Activated naive CD8-positive, alpha-beta T cell treated with anti-CD3 and anti-CD28 coated beads for 36 hours (primary cell): ENCODE measurements around the gene TMEM132A. TPM values are rescaled to one million over a fixed set of nuclear protein-coding genes. Genes with fewer than 3 reads are reported as not detected.

ENCODE experiments used
- DNase-seq: peaks from one replicate; pipeline ENCODE4 v3.0.0; 2021
- H3K27ac Mint-ChIP-seq: one replicate; pipeline ENCODE4 v1.8.0; 2022; ENCODE audit warnings: mild to moderate bottlenecking, moderate library complexity, mixed read lengths
- H3K27me3 Mint-ChIP-seq: one replicate; pipeline ENCODE4 v1.8.0; 2022; ENCODE audit warnings: mild to moderate bottlenecking, mixed read lengths
- H3K36me3 Mint-ChIP-seq: one replicate; pipeline ENCODE4 v1.8.0; 2021; ENCODE audit warnings: mild to moderate bottlenecking, mixed read lengths
- H3K4me1 Mint-ChIP-seq: one replicate; pipeline ENCODE4 v1.8.0; 2021; ENCODE audit warnings: mixed read lengths
- H3K4me3 Mint-ChIP-seq: one replicate; pipeline ENCODE4 v1.8.0; 2022; ENCODE audit warnings: mild to moderate bottlenecking, moderate library complexity, mixed read lengths
- H3K9me3 Mint-ChIP-seq: one replicate; pipeline ENCODE4 v1.8.0; 2022; ENCODE audit warnings: mixed read lengths
- total RNA-seq, 2 experiments: library from RNA; stranded (reverse); gene quantifications; one replicate each; pipeline ENCODE4 v1.2.3, GENCODE V29; 2021

The TMEM132A gene
- total RNA-seq, 2 experiments from 2014 or later = 1.3 to 1.4 TPM

GRCh38 chr11:60948250-60948649 lies 24.0 kb downstream of the TMEM132A start:
- H3K9me3 Mint-ChIP-seq = no peaks in the 10 kb centered on the region
- no peak overlapping the region for H3K4me3 Mint-ChIP-seq
- H3K36me3 Mint-ChIP-seq = no peaks in the 10 kb centered on the region

GRCh38 chr11:60950024-60950423 lies 25.8 kb downstream of the TMEM132A start:
- Mint-ChIP-seq H3K4me3 (peak overlapping the region; percentile 57), H3K27ac (no peak overlapping the region), H3K36me3 (no peaks in the 10 kb centered on the region), H3K27me3 (no peaks in the 10 kb centered on the region), H3K4me1 (peaks cover 25% of the 10 kb centered on the region), H3K9me3 (no peaks in the 10 kb centered on the region)
- no peak for DNase-seq

More at GRCh38 chr11:60948250-60948649, 24.0 kb downstream of the TMEM132A start:
- Mint-ChIP-seq H3K4me1 (peaks cover 25% of the 10 kb centered on the region), H3K27me3 (no peaks in the 10 kb centered on the region), H3K27ac (no peak overlapping the region)
- no peak for DNase-seq

GRCh38 chr11:60950933-60951605 lies 26.8 kb downstream of the TMEM132A start:
- Mint-ChIP-seq H3K27me3 (no peaks in the 10 kb centered on the region), H3K4me3 (peak overlapping the region; percentile 83), H3K4me1 (peaks cover 23% of the 10 kb centered on the region), H3K9me3 (no peaks in the 10 kb centered on the region), H3K27ac (no peak overlapping the region), H3K36me3 (no peaks in the 10 kb centered on the region)
- DNase-seq = peak; percentile 59

- H3K9me3 Mint-ChIP-seq = no peaks in the 10 kb centered on the region
- peak overlapping the region; percentile 85 for H3K27ac Mint-ChIP-seq
- peaks cover 23% of the 10 kb centered on the region for H3K4me1 Mint-ChIP-seq
- no peaks in the 10 kb centered on the region for H3K36me3 Mint-ChIP-seq
- no peaks in the 10 kb centered on the region for H3K27me3 Mint-ChIP-seq
- peak overlapping the region; percentile 83 for H3K4me3 Mint-ChIP-seq
- DNase-seq = no peak
Observed at GRCh38 chr11:60951606-60951903, 27.3 kb downstream of the TMEM132A start.

- H3K36me3 Mint-ChIP-seq = no peaks in the 10 kb centered on the region
- H3K9me3 Mint-ChIP-seq = no peaks in the 10 kb centered on the region
- peaks cover 23% of the 10 kb centered on the region for H3K4me1 Mint-ChIP-seq
- no peaks in the 10 kb centered on the region for H3K27me3 Mint-ChIP-seq
- DNase-seq = peak; percentile 38
- H3K4me3 Mint-ChIP-seq = peak within 1 kb of the TSS; percentile 83
- H3K27ac Mint-ChIP-seq = peak within 1 kb of the TSS; percentile 85
Observed at GRCh38 chr11:60951904-60952741, 27.9 kb downstream of the TMEM132A start, which contains the start of gene SLC15A3. Gene SLC15A3 (minus strand): TSS chr11:60952176. CDS start chr11:60951551, 625 bp downstream.

GRCh38 chr11:60952742-60953170 lies 28.5 kb downstream of the TMEM132A start:
- Mint-ChIP-seq H3K27ac (no peak overlapping the region), H3K27me3 (no peaks in the 10 kb centered on the region), H3K4me3 (peak overlapping the region; percentile 83), H3K36me3 (no peaks in the 10 kb centered on the region), H3K9me3 (no peaks in the 10 kb centered on the region), H3K4me1 (peaks cover 23% of the 10 kb centered on the region)
- no peak for DNase-seq

GRCh38 chr11:60953781-60954180 lies 29.5 kb downstream of the TMEM132A start:
- no peaks in the 10 kb centered on the region for H3K9me3 Mint-ChIP-seq
- DNase-seq = no peak
- H3K27me3 Mint-ChIP-seq = no peaks in the 10 kb centered on the region
- H3K4me1 Mint-ChIP-seq = peaks cover 19% of the 10 kb centered on the region
- no peak overlapping the region for H3K27ac Mint-ChIP-seq
- H3K4me3 Mint-ChIP-seq = no peak overlapping the region
- H3K36me3 Mint-ChIP-seq = no peaks in the 10 kb centered on the region

- Mint-ChIP-seq H3K4me1 (peaks cover 18% of the 10 kb centered on the region), H3K27ac (no peak overlapping the region), H3K9me3 (no peaks in the 10 kb centered on the region), H3K27me3 (no peaks in the 10 kb centered on the region), H3K4me3 (no peak overlapping the region), H3K36me3 (no peaks in the 10 kb centered on the region)
- DNase-seq = no peak
Observed at GRCh38 chr11:60954421-60954820, 30.2 kb downstream of the TMEM132A start.

GRCh38 chr11:60955571-60955970 lies 31.3 kb downstream of the TMEM132A start:
- Mint-ChIP-seq H3K9me3 (no peaks in the 10 kb centered on the region), H3K27ac (no peak overlapping the region)
- no peak for DNase-seq

GRCh38 chr11:60957188-60957587 lies 32.9 kb downstream of the TMEM132A start:
- Mint-ChIP-seq H3K4me1 (peaks cover 7% of the 10 kb centered on the region), H3K4me3 (no peak overlapping the region), H3K9me3 (no peaks in the 10 kb centered on the region), H3K36me3 (no peaks in the 10 kb centered on the region), H3K27me3 (peaks cover 6% of the 10 kb centered on the region), H3K27ac (no peak overlapping the region)
- no peak for DNase-seq

More at GRCh38 chr11:60955571-60955970, 31.3 kb downstream of the TMEM132A start:
- Mint-ChIP-seq H3K27me3 (no peaks in the 10 kb centered on the region), H3K4me1 (peaks cover 14% of the 10 kb centered on the region), H3K4me3 (no peak overlapping the region), H3K36me3 (no peaks in the 10 kb centered on the region)

- Mint-ChIP-seq H3K9me3 (no peaks in the 10 kb centered on the region), H3K36me3 (no peaks in the 10 kb centered on the region), H3K4me1 (no peaks in the 10 kb centered on the region), H3K27ac (no peak overlapping the region), H3K27me3 (peaks cover 6% of the 10 kb centered on the region), H3K4me3 (no peak overlapping the region)
- no peak for DNase-seq
Observed at GRCh38 chr11:60959431-60959830, 35.2 kb downstream of the TMEM132A start.

- Mint-ChIP-seq H3K36me3 (no peaks in the 10 kb centered on the region), H3K4me3 (no peak overlapping the region), H3K4me1 (no peaks in the 10 kb centered on the region), H3K27me3 (peaks cover 6% of the 10 kb centered on the region), H3K27ac (no peak overlapping the region), H3K9me3 (no peaks in the 10 kb centered on the region)
- DNase-seq = no peak
Observed at GRCh38 chr11:60960405-60960804, 36.1 kb downstream of the TMEM132A start.

- no peak for DNase-seq
- H3K4me3 Mint-ChIP-seq = no peak overlapping the region
- peaks cover 4% of the 10 kb centered on the region for H3K36me3 Mint-ChIP-seq
- H3K27ac Mint-ChIP-seq = no peak overlapping the region
- H3K27me3 Mint-ChIP-seq = peaks cover 9% of the 10 kb centered on the region
- peaks cover 8% of the 10 kb centered on the region for H3K9me3 Mint-ChIP-seq
- no peaks in the 10 kb centered on the region for H3K4me1 Mint-ChIP-seq
Observed at GRCh38 chr11:60964801-60965200, 40.5 kb downstream of the TMEM132A start.

- no peak overlapping the region for H3K27ac Mint-ChIP-seq
- H3K36me3 Mint-ChIP-seq = peaks cover 6% of the 10 kb centered on the region
- peaks cover 8% of the 10 kb centered on the region for H3K9me3 Mint-ChIP-seq
Observed at GRCh38 chr11:60966890-60967289, 42.6 kb downstream of the TMEM132A start.

GRCh38 chr11:60968223-60968622 lies 44.0 kb downstream of the TMEM132A start:
- Mint-ChIP-seq H3K4me1 (peaks cover 15% of the 10 kb centered on the region), H3K27ac (no peak overlapping the region), H3K4me3 (no peak overlapping the region), H3K9me3 (peaks cover 8% of the 10 kb centered on the region), H3K27me3 (peaks cover 4% of the 10 kb centered on the region), H3K36me3 (peaks cover 17% of the 10 kb centered on the region)
- no peak for DNase-seq

More at GRCh38 chr11:60966890-60967289, 42.6 kb downstream of the TMEM132A start:
- Mint-ChIP-seq H3K4me1 (peaks cover 15% of the 10 kb centered on the region), H3K4me3 (no peak overlapping the region), H3K27me3 (peaks cover 4% of the 10 kb centered on the region)
- DNase-seq = no peak
